ENCODE measurements around the gene PAX2.

Gene PAX2

DNA sequence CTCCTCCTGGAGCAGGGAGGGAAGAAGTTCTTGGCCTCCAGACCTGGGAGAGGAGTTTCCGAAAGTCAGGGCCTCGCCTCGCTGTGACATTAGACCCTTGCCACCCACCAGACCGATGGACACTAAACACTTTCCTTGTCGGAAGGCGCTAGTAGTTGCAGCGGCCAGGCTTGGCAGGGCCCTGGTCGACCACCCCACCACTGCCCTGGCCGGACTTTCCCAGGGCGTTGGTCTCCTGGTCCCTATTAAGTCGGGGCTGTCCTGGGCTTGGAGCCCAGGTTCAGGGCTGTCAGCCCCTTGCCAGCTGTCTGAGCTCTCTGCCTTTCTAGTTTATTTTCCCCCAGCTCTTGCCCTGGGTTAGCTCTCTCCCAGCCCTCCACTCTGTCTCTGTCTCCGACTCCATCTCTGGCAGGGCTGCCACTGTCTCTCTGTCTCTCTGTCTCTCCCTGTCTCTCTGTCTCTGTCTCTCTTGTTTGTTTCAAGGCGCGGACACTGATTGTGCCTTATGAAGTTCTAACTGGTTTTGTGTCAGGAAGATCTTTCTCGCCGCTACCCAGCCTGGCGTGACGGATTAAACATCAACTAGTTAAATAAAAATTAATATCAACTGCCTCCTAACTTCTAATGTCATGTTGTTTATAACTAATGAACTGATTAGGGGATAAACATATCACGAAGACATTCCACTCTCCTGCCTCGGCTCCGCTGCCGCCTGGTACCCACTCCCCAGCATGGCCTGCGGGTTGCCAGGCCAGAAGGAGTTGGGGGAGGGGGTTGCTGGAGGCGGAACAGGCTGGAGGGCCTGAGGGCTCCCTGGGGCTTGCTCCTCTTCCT is 13.8 kb upstream of the PAX2 start:
- TF ChIP-seq POU2F2 (IDR thresholded peaks at IDR 0.05; ENCODE audit: low read depth, low read length) (no peak), TAF1 (IDR thresholded peaks at IDR 0.05; ENCODE audit: low read depth, low read length) (no peak), POLR2A (IDR thresholded peaks at IDR 0.05; ENCODE audit: low read depth, low read length) (no peak), SPI1 (IDR thresholded peaks at IDR 0.05; ENCODE audit: low read depth, low read length) (no peak), POLR2AphosphoS5 (IDR thresholded peaks at IDR 0.05; ENCODE audit: low read depth, low read length) (no peak), PAX5 (IDR thresholded peaks at IDR 0.05; ENCODE audit: insufficient read depth, low read length, severe bottlenecking) (no peak)
- FAIRE-seq, result no peak
- DNase-seq (ENCODE audit: insufficient read length, low spot score), result no peak

DNA sequence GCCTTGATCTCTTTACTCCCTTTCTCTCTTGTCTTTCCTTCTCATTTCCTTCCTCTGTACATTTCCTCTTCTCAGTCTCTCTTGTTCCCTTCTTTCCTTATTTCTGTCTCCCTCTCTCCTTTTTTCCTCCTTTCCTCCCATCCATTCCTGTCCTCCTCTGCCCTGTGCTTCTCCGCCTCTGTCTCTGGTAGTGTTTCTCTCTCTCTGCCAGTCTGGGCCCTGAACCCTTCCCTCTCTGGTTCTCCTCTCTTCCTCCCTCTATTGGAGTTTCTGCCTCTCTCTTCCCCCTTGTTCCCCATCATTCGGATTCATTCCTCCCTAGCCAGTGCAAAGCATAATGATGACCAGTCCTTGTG is 13.2 kb upstream of the PAX2 start:
- FAIRE-seq, result no peak
- DNase-seq (ENCODE audit: insufficient read length, low spot score), result no peak
- TF ChIP-seq SPI1 (IDR thresholded peaks at IDR 0.05; ENCODE audit: low read depth, low read length) (no peak), POLR2AphosphoS5 (IDR thresholded peaks at IDR 0.05; ENCODE audit: low read depth, low read length) (no peak), POLR2A (IDR thresholded peaks at IDR 0.05; ENCODE audit: low read depth, low read length) (no peak), TAF1 (IDR thresholded peaks at IDR 0.05; ENCODE audit: low read depth, low read length) (no peak), PAX5 (IDR thresholded peaks at IDR 0.05; ENCODE audit: insufficient read depth, low read length, severe bottlenecking) (no peak), POU2F2 (IDR thresholded peaks at IDR 0.05; ENCODE audit: low read depth, low read length) (no peak)

DNA sequence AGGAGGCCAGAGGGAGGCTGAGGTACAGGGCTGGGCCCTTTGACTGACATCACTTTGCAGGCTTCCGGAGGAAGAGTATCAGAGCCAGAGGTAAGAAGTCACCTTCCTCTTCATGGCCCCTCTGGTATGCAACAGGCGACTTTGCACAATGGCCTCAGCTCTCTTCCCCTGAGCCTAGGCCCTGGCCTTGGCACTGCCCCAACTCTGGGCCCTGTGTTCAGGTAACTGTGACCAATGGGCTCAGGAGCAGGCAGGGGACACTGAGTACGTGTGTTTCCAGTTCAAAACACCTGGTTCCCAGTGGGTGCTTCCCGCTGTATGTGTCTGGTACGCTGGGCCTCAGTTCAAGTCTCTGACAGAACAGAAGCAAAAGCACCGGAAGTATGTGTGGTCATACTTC is 12.1 kb upstream of the PAX2 start:
- FAIRE-seq (no peak), DNase-seq (ENCODE audit: insufficient read length, low spot score) (no peak)
- TF ChIP-seq PAX5 (IDR thresholded peaks at IDR 0.05; ENCODE audit: insufficient read depth, low read length, severe bottlenecking), result no peak
- no peak for TF ChIP-seq POU2F2 (IDR thresholded peaks at IDR 0.05; ENCODE audit: low read depth, low read length)
- TF ChIP-seq POLR2A (IDR thresholded peaks at IDR 0.05; ENCODE audit: low read depth, low read length), result no peak
- no peak for TF ChIP-seq POLR2AphosphoS5 (IDR thresholded peaks at IDR 0.05; ENCODE audit: low read depth, low read length)
- TF ChIP-seq TAF1 (IDR thresholded peaks at IDR 0.05; ENCODE audit: low read depth, low read length), result no peak
- no peak for TF ChIP-seq SPI1 (IDR thresholded peaks at IDR 0.05; ENCODE audit: low read depth, low read length)

DNA sequence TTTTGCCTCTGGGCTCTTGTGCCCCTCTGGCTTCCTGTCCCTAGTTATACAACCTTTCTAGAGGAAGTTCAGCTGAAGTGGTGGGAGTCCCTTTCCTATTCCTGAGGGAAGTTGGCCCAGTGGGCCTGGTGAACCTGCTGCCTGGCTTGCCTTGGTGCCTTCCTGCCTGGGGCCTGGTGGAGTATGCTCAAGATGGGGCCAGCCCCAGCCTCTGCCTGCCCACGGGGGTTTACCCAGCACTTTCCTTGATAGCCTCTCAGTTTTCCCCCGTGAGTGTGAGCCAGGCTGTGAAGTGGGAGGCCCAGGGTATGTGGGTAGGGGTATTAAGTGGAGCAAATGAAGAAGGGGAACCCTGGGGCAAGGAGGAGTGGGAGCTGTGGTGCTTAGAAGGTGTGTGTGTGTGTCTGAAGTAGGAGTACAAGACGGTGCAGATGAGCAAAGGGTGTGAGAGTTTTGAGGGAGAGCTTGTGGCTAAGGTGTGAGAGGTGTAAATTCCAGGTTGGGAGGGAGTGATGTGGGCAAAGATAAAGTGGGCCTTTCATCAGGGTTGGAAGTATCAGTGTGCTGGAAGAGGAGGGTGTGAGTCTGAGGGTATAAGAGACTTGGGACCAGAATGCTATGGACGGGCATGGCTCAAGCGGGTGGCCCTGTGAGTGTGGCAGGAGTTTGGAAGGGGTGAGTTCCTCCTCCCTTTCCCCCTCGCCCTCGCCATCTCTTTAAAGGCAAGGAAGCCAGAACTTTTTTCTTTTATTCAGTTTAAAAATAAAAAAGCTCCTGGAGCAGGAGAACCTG is 10.9 kb upstream of the PAX2 start:
- FAIRE-seq, result no peak
- DNase-seq (ENCODE audit: insufficient read length, low spot score), result no peak
- no peak for TF ChIP-seq SPI1 (IDR thresholded peaks at IDR 0.05; ENCODE audit: low read depth, low read length)
- TF ChIP-seq PAX5 (IDR thresholded peaks at IDR 0.05; ENCODE audit: insufficient read depth, low read length, severe bottlenecking), result no peak
- no peak for TF ChIP-seq POU2F2 (IDR thresholded peaks at IDR 0.05; ENCODE audit: low read depth, low read length)
- no peak for TF ChIP-seq TAF1 (IDR thresholded peaks at IDR 0.05; ENCODE audit: low read depth, low read length)
- no peak for TF ChIP-seq POLR2AphosphoS5 (IDR thresholded peaks at IDR 0.05; ENCODE audit: low read depth, low read length)
- TF ChIP-seq POLR2A (IDR thresholded peaks at IDR 0.05; ENCODE audit: low read depth, low read length), result no peak

DNA sequence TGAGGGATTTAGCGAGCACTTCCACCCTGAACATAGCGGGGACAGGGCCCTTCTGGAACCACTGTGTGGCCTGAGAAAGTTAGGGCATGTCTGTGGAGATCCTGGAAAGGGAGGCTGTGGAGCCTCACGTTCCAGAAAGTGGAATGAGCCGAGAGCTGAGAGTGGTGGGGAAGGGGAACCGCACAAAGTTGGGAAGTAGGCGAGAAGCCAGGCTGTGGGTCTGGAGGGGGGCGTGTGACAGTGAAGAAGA is 10.4 kb upstream of the PAX2 start:
- DNase-seq (ENCODE audit: insufficient read length, low spot score) (no peak), FAIRE-seq (no peak)
- TF ChIP-seq TAF1 (IDR thresholded peaks at IDR 0.05; ENCODE audit: low read depth, low read length) (no peak), PAX5 (IDR thresholded peaks at IDR 0.05; ENCODE audit: insufficient read depth, low read length, severe bottlenecking) (no peak), SPI1 (IDR thresholded peaks at IDR 0.05; ENCODE audit: low read depth, low read length) (no peak), POLR2AphosphoS5 (IDR thresholded peaks at IDR 0.05; ENCODE audit: low read depth, low read length) (no peak), POU2F2 (IDR thresholded peaks at IDR 0.05; ENCODE audit: low read depth, low read length) (no peak), POLR2A (IDR thresholded peaks at IDR 0.05; ENCODE audit: low read depth, low read length) (no peak)

DNA sequence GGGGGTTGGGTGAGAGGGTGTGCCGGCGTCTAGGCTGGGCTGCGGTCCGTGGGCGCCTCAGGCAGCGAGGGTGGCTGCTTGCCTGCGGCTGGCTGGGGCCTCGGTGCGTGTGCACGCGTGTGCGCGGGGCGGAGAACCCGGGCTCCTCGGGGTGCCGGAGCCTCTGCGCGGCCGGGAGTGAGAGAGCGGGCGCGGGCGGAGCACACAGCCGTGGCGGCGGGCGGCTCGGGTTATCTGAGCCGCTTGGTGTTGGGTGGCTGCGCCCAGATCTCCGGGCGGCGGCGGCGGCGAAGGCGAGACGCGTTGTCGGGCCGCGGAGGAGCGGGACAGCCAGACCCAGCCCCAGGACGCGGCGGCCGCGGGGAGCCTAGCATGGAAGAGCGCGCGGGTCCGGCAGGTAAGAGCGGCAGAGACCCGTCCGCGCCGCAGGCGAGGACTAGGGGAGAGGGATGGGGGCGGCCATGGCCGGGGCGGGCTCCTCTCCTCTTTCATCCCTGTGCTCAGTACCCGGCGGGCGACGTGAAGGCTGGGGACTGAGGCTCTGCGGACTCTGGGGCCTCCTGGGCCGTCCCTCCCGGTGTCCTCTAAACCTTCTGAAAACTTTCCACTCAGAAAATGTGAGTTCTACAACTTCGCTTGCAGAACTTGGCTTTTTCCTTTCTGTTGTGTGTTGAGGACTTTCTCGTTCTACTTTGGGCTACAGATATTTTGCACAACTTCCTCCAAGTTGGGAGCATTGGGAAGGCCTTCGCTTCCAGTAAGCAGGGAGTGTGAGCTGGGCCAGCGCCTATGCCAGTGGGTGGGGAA is 9.8 kb upstream of the PAX2 start:
- FAIRE-seq (no peak), DNase-seq (ENCODE audit: insufficient read length, low spot score) (no peak)
- no peak for TF ChIP-seq POLR2A (IDR thresholded peaks at IDR 0.05; ENCODE audit: low read depth, low read length)
- no peak for TF ChIP-seq PAX5 (IDR thresholded peaks at IDR 0.05; ENCODE audit: insufficient read depth, low read length, severe bottlenecking)

DNA sequence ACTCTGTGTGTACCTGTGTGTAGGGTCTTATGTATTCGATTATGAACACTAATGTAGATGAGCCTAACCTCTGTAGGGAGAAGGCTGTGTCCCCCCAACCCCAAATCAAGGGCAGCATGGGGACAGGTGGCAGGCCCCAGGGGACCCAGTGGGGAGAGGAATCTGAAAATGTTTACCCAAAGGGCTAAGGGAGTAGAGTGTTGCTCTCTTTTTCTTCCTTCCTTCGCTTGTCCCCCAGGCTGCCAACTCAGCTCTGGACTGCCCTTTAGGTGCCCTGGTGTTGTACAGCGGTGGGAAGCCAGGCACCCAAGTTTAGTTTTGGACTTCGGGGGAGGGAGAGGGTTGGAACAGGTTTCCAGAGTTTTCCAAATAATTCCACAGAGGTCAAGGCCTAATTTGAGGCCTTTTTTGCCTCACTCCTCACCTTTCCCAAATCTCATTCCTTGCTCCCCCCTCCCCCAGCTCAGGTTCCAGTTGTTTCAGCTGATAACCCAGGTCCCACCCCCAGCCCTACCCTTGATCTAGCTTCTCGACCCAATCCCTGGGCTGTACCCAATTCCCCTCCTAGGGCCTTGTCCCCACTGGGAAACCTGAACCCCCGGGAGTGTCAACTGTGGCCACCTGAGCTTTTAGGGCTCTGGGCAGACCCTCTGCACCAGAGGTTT is 9.1 kb upstream of the PAX2 start:
- DNase-seq (ENCODE audit: insufficient read length, low spot score), result no peak
- FAIRE-seq, result no peak
- TF ChIP-seq POLR2A (IDR thresholded peaks at IDR 0.05; ENCODE audit: low read depth, low read length), result no peak
- TF ChIP-seq POLR2AphosphoS5 (IDR thresholded peaks at IDR 0.05; ENCODE audit: low read depth, low read length), result no peak
- no peak for TF ChIP-seq POU2F2 (IDR thresholded peaks at IDR 0.05; ENCODE audit: low read depth, low read length)
- TF ChIP-seq SPI1 (IDR thresholded peaks at IDR 0.05; ENCODE audit: low read depth, low read length), result no peak
- TF ChIP-seq PAX5 (IDR thresholded peaks at IDR 0.05; ENCODE audit: insufficient read depth, low read length, severe bottlenecking), result no peak
- TF ChIP-seq TAF1 (IDR thresholded peaks at IDR 0.05; ENCODE audit: low read depth, low read length), result no peak

DNA sequence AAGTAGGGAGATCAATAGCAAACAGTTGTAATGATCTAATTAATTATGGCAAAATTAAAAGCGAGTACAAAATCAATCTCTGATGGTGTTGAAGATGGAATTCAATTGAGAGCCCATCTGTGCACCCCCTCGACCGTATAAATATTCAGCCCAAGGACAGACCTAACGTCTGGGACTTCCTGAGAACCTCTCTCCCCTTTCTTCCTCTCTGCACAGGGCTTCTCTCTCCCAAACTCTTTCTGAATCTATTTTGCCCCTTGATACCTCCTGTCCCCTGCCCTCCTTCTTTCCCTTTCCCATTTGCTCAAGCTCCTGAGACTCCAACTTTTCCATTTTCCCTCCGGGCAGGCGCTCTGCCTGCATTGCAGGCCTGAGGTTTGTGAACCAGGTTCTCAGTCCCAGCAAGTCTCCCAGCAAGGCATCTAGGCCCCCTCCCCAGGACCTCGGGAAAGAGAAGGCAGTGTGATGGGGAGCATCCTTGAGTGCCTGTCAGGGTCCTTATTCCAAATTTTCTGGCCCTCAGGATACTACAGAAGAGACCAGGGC is 8.5 kb upstream of the PAX2 start:
- no peak for FAIRE-seq
- TF ChIP-seq SPI1 (IDR thresholded peaks at IDR 0.05; ENCODE audit: low read depth, low read length), result no peak
- no peak for TF ChIP-seq TAF1 (IDR thresholded peaks at IDR 0.05; ENCODE audit: low read depth, low read length)
- no peak for TF ChIP-seq PAX5 (IDR thresholded peaks at IDR 0.05; ENCODE audit: insufficient read depth, low read length, severe bottlenecking)
- TF ChIP-seq POU2F2 (IDR thresholded peaks at IDR 0.05; ENCODE audit: low read depth, low read length), result no peak
- TF ChIP-seq POLR2AphosphoS5 (IDR thresholded peaks at IDR 0.05; ENCODE audit: low read depth, low read length), result no peak
- no peak for TF ChIP-seq POLR2A (IDR thresholded peaks at IDR 0.05; ENCODE audit: low read depth, low read length)

More for the DNA sequence above, 8.5 kb upstream of the PAX2 start:
- no peak for DNase-seq (ENCODE audit: insufficient read length, low spot score)
